Mucosa of gallbladder (tissue), 1 donor: ENCODE data around the gene KPNA4. TPM values are rescaled to one million over a fixed set of nuclear protein-coding genes. Genes with fewer than 3 reads are reported as not detected.
A peak's percentile ranks its signal among the peaks of the same experiment; 100 is the strongest.
"Not testable (repeated sequence)": the region's sequence is repeated elsewhere in the genome, so short reads cannot be mapped to it uniquely, and the experiment has no call there.

Source experiments
- DNase-seq: peaks from one replicate; pipeline ENCODE4 v3.0.0-alpha.2; 2020; ENCODE audit warnings: low spot score
- total RNA-seq: library from RNA; stranded (reverse); gene quantifications from one replicate; pipeline ENCODE4 v1.2.1, GENCODE V29; 2021
- donor health status: DM: no; HTN: no; CAD: no.

The KPNA4 gene, protein sequence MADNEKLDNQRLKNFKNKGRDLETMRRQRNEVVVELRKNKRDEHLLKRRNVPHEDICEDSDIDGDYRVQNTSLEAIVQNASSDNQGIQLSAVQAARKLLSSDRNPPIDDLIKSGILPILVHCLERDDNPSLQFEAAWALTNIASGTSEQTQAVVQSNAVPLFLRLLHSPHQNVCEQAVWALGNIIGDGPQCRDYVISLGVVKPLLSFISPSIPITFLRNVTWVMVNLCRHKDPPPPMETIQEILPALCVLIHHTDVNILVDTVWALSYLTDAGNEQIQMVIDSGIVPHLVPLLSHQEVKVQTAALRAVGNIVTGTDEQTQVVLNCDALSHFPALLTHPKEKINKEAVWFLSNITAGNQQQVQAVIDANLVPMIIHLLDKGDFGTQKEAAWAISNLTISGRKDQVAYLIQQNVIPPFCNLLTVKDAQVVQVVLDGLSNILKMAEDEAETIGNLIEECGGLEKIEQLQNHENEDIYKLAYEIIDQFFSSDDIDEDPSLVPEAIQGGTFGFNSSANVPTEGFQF
- 49.1 TPM for total RNA-seq

DNA sequence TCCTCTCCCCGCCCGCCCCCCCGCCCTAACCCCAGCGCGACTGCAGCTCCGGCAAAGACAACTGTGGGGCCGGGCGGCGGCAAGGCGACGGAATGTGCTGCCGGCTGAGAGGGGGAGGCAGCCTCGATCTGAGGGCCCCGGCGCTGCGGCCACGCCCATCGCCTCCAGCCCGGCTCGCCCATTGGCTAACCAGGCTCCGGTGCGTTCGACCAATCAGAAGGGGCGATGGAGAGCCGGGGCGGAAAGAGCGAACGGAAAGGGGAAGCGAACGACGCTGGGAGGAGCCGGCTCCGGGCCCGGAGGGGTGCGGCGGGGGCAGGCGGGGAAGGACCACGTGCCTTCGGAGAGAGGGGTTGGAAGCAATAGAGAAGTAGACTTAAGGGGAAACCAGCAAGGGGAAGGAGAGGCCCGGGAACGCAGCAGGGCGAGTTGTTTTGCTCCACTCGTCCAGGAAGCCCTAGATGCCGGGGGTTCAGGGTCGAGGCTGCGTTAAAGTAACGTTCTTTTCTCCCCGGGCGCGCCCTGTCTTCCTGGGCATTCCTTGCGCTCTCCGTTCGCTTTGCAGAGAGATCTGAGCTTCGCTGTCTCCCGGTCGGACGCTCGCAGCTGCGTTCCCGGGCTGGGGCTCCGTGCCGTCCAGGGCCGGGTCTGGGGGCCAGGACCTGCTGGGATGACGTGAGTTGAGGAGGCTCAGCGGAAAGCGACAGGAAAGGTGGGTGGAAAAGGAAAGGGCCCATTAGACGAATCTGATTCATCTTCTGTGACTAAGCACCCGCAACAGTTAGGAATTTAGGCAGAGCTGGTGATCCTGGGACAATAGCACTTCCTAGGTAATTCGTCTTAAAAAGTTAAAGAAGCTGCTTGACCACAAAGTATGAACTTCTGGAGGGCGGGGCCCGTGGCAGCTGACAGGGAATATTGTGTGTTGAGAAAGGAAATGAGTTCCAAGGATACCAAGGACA, at the start of gene KPNA4:
TSS of gene KPNA4 (minus strand) at position 130 of the 962 bp plus-strand sequence. CDS start 289 bp downstream, outside the sequence.
- DNase-seq = peak; percentile 98

DNA sequence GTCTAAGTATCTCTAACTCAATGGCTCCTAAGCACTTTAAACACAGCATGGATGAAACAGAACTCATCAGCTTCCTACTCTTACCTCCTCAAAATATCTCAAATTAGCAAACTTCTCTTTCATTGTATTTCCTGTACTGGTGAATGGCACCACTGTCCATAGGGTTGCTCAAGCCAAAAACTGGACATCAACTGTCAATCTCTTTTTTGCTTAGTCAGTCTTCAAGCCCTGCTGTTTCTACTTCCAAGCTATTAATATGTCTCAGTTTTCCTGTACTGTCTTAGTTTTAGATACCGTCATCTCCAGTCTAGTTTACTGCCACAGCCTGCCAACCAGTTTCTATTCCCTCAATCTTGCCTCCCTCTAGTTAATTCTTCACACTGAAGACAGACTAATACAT, 48.3 kb upstream of the KPNA4 start:
- DNase-seq = no peak

DNA sequence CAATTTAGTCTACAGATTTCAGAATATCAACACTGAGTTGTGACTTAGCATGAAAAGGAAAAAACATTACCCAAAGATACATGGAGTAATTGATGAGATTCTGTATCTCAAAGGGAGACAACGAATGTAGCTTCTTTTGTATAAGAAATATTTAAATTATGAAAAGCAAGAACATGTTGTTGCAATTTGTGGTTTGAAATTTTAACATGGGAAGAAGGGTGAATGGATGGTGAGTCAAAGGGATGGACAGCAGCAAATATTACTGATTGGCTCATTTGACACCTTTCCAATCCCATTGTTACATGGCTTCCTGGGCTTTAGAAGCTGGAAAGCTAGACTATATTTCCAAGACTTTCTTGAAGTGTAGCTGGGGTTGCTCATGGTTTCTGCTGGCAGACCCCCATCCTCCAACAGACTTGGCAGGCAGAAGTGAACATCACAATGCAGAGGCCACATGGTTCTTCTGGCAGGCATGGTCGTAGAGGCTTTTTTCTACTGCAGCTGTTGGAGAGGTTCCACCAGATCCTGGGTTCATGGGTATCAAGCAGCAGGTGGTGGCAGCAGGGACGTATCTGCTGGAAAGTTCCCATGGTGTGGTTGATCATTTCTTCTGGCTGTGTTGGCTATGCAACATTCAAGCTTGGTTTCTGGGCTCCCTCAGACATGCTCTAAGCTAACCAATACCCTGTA, 47.2 kb upstream of the KPNA4 start:
- no peak for DNase-seq

DNA sequence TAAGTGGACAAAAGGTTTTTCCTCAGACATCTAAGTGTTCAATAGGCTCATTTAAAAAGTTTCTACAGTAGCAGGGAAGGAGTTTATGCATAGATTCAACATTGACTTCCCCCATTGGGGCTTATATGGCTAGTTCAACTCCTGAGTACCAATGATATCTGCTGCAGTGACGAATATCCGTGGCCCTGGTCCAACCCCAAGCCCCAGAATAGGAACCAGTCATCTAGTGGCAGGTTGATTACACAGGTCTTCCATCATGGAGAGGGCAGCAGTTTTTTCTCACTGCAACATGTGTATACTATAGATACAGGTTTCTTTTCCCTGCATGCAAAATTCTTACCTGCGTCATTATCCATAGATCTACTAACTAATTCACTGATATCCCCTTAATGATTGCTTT, 45.8 kb upstream of the KPNA4 start:
- no peak for DNase-seq

DNA sequence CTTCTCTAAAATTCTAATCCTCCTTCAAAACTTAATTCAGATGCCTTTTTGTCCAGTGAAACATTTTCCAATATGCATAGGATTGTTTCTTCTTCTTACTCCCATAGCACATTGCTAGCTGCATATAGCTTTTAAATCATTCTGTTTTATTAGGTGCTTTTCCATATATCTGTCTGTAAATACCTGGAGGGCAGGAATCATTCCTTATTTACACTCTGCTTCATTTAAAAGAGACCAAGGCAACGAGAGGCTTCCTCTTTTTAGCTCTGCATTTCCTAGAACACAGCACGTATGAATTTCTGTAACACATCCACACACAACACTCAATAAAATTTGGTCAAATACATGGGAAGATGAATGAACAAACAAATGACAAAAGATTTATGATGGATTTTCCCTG, 43.5 kb upstream of the KPNA4 start:
- DNase-seq = no peak

DNA sequence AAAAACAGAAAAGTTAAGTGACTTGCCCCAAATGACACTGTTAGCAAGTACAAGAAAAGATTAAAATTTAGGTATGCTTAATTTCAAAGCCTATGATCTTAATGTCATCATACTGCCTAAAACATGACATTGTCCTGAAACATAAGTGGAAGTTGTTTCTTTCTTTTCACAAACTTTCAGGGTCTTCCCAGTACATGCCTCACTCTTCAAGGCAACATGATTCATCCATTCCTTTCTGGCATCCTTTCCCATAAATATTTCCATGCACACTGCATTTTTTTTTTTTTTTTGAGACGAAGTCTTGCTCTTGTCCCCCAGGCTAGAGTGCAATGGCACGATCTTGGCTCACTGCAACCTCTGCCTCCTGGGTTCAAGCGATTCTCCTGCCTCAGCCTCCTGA, 42.5 kb upstream of the KPNA4 start:
- DNase-seq = no peak

DNA sequence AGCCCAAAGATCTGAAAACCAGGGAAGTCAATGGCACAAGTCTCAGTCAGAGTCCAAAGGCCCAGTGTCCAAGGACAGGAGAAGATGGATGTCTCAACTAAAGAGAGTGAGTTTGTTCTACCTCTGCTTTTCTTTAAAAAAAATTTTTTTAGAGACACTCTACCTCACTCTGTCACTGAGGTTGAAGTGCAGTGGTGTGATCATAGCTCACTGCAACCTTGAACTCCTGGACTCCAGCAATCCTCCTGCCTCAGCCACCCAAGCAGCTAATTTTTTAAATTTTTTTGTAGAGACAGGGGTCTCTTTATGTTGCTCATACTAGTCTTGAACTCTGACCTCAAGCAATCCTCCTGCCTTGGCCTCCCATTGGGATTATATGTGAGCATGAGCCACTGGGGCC, 39.9 kb upstream of the KPNA4 start:
- DNase-seq = no peak

DNA sequence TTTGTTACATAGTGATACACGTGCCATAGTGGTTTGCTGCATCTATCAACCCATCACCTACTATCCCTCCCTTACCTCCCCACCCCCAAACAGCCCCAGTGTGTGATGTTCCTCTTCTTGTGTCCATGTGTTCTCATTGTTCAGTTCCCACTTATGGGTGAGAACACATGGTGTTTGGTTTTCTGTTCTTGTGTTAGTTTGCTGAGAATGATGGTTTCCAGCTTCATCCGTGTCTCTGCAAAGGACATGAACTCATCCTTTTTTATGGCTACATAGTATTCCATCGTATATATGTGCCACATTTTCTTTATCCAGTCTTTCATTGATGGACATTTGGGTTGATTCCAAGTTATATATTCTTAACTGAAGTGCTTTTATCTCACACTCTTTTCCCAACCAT, 38.5 kb upstream of the KPNA4 start:
- not testable (repeated sequence) for DNase-seq

DNA sequence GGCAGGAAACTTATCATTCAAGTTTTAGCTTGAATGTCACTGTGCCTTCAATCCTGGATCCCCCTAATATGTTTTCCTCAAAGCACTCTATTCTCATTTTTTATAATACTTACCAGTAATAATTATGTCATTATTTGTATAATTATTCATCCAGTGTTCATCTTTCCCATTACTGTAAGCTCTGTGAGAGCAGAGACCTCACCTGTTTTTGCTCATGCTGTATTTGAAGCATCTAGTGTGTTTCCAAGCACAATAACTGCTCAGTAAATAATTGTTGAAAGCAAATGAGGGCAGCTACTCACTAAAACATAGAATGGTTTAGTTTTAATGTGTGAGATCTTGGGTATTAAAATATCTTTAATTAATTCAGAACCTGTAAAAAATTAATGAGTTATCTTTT, 36.9 kb upstream of the KPNA4 start:
- DNase-seq = no peak

DNA sequence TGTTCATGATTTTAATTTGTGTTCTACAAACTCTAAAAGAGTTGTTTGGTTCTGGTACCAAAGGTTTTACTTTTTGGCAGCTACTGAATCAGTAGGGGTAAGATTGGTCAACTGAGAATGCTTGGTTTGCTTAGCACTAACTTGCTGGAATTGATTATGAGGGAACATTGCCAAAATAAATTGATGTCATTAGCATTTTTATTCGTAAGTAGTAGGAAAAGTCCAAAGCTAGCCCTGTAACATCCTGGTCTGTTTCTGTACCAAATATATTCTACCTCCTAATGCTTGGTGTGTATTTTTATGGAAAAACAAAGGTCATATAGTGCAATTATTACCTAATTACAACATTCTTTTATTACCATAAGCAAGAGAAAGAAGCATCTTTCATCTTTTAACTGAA, 35.9 kb upstream of the KPNA4 start:
- DNase-seq = no peak

DNA sequence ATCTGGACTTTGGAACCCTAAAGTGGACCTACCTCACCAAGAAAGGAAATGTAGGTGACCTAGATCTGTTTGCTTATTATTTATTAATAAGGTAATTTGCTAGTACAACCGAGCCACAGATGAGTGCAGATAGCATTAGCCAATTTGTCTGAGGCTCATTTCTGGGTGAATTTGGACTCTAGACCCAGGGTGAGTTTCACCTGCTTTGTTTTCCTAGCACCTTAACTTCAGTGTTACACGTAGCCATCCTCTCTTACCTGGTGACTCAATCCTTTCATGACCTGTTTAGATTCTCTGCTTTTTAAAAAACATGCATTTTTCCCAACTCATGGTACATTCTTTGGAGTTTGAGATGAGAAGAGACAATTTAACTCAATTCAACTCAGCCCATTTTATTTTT, 33.5 kb upstream of the KPNA4 start:
- peak; percentile 41 for DNase-seq

DNA sequence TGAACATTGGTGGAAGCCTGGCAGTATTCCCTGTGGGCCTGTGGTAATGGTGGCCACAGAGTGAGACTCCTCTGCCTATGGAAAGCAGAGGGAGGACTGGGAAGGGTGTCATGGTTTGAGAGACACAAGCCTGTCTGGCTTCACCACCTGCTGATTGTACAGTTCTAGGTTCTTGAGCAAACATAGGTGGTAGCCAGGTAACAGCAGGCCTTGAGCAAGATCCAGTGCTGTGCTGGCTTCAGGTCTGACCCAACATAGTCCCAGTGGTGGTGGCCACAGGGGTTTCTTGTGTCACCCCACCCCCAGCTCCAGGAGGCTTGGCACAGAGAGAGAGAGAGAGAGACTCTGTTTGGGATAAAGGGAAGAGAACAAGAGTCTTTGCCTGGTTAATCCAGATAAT, 22.7 kb upstream of the KPNA4 start:
- no peak for DNase-seq

DNA sequence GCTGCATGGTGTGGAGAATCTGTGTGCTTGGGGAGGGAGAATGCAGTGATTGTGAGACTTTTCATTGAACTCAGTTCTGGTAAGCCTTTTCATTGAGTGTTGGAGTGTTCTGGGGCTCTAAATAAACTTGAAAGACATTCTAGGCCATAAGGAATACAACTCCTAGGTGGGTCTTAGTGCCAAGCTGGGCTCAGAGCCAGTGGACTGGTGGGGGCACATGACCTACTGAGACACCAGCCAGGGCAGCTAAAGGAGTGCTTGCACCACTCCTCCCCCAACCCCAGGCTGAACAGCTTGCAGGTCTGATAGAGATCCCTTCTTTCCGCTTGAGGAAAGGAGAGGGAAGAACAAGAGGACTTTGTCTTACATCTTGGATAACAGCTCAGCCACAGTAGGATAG, 21.7 kb upstream of the KPNA4 start:
- DNase-seq = no peak

DNA sequence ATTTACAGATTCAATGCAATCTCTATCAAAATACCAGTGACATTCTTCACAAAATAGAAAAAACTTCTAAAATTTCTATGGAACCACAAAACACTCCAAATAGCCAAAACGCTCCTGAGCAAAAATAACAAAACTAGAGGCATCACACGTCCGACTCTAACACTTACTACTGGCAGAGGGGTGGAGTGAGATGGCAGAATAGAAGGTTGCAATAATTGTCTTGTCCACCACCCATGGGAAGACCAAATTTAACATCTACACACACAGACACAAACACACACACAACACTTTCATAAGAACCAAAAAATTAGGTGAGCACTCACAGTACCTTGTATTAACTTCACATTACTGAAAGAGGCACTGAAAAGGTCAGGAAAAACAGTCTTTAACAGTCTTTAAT, 21.3 kb upstream of the KPNA4 start:
- no peak for DNase-seq

DNA sequence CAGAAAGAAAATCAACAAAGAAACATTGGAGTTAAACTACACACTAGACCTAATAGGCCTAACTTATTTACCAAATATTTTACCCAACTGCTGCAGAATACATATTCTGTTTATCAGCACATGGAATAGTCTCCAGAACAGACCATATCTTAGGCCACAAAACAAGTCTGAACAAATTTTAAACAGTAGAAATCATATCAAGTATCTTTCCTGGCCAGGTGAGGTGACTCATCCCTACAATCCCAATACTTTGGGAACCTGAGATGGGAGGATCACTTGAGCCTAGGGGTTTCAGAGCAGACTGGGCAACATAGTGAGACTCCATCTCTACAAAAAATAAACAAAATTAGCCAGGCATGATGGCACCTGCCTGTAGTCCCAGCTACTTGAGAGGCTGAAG, 18.1 kb upstream of the KPNA4 start:
- DNase-seq = no peak

DNA sequence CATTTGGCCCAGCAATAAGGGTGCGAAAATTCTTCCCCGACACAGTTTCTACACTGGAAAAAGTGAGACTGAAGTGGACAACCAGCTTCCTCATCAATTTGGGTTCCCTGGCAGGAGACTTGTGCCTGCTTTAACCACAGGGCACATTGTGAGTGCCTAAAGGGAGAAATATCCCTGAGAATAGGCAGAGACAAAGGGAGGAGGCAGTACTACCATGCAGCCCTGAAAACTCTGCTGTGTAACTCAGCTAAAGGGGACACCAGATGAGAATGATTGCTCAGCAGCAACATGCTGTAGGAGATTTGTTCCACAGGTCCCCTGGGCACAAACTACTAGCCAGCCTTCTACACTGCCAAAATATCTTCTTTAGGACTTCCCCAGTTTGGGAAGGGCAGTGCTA, 15.6 kb upstream of the KPNA4 start:
- DNase-seq = no peak

DNA sequence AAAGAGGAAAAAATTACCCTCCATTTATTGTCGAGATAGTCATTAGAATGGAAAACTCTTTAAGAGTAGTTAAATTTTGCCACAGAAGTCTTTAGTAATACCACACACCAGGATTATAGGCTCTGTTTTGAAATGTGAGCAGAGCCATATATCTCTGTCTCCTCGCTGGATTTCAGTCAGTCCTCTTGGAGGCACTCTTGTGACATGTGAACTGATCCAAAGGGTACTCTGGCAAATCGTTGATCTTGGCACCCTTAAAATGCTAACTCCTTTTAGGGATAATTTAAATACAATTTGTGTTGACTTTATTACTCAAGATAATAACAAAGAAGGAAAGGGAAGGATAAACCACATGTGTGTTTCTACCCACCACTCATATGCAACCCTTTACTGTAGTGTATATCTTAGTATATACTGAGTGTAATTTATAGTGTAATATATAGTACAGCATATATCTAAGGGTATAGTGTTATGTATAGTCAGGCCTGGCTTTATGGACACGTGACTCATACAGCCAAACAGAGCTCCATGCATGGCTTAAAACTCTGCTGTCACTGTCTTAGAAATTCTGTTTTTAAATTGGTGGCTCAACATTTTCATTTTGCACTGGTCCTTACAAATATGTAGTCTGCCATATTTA, 12.3 kb upstream of the KPNA4 start:
- DNase-seq = no peak

DNA sequence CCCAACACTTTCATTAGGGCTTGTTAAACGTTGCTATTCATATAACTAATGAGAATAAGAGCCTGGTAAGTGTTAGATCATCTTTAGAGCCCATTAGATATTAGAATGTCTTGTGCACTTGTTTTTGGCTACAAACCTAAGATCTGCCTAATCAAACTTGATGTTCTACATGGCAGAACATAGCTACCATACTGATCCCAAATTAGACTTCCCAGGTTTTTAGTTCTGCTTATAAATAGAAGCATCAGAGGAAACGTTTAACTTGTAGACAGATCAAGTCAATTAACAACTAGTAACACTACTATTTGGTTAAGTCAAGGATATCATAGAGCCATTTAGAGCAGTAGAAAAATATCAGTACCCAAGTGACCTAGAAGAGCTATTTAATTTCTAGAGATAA, 11.7 kb upstream of the KPNA4 start:
- DNase-seq = no peak

DNA sequence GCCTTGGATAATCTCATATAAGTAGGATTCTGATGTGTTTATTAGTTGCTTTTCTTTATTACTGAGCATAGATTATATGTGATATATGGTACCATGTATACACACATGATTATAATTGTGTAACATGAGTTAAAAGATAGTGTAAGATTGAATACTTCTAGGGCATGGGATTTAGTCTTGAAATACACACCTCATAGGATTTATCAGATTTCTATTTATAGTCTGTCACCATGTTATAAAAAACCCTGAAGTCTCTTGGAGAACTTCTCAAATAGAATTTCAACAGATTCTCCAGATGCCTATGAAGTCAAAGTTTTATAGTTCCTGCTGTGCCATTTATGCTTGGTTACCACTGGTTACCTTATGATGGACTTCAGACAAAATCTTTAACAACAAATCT, 11.2 kb upstream of the KPNA4 start:
- no peak for DNase-seq

DNA sequence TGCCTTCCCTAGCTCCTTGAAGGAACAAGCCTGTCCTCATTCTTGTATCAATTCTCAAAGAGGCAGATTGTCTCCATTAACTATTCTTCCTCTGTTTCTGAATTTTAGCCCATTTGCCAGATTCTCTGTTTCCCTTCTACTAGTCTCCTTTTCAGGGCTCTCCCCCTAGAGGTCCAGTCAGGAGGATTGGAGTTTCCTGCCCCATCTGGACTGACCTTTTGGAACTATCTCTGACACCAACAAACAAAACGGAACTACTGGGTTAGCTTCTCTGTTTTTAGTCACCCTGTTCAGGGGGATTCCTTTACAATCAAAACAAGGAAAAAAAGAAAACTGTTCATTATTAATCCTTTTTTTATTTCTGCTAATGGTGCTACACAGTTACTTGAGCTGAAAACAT, 10.2 kb upstream of the KPNA4 start:
- DNase-seq = no peak

DNA sequence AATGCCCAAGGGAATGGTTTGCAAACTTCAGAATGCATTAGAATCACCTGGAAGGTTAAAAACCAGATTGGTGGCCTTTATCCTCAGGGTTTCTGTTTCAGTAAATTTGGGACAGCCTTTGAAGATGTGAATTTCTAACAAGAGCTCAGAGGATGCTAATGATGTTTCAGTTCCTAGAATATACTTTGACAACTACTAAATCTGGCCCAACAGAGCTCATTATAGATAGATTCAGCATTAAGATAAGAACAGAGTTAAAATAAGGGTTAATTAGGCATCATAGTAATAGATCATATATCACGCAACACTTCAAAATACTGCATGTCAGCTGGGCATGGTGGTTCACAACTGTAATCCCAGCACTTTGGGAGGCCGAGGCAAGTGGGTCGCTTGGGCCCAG, 9.3 kb upstream of the KPNA4 start:
- DNase-seq = no peak
